ENCODE measurements around the gene FAM174B.

FAM174B gene

GRCh38 chr15:92633001-92633400, 22.6 kb downstream of the FAM174B start:
- DNase-seq (ENCODE audit: low read depth), result no peak
- no peak overlapping the region for H3K4me3 ChIP-seq (ENCODE audit: control insufficient read depth, low read depth, low read length)
- no peak for TF ChIP-seq CTCF (conservative IDR thresholded peaks at IDR 0.05; ENCODE audit: control insufficient read depth, insufficient read depth, low read depth, low read length)

GRCh38 chr15:92631721-92632120, 23.9 kb downstream of the FAM174B start:
- DNase-seq (ENCODE audit: low read depth), result no peak
- TF ChIP-seq CTCF (conservative IDR thresholded peaks at IDR 0.05; ENCODE audit: control insufficient read depth, insufficient read depth, low read depth, low read length), result no peak
- H3K4me3 ChIP-seq (ENCODE audit: control insufficient read depth, low read depth, low read length), result no peak overlapping the region

DNA sequence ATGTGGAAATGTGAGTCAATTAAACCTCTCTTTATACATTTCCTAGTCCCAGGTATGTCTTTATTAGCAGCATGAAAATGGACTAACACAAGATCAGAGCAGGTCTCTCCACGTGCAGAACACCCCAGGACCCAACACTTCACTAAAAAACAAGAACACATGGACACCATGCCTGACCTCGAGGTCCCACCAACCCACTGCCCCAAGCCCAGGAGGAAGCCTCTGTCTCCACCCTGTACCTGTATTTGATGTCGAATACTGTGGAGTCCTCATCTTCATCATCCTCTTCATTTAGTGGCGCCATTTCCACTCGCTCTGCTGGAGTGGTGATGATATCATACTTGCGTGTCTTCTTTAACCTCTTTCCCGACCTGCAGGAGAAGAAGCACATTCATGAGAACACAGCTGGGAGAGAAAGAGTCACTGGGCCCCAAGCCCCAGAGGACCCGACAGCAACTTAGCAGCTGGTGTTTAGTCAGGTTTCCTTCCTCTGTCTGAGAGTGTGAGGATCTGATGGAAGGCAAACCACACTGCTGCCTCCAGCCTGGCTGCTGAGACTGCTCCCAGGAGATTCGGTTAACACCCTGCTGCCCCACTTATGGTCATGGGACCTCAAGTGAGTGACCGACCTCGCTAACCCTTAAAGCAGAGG, 25.5 kb downstream of the FAM174B start:
- no peak for DNase-seq (ENCODE audit: low read depth)
- H3K4me3 ChIP-seq (ENCODE audit: control insufficient read depth, low read depth, low read length), result no peak overlapping the region
- no peak for TF ChIP-seq CTCF (conservative IDR thresholded peaks at IDR 0.05; ENCODE audit: control insufficient read depth, insufficient read depth, low read depth, low read length)

DNA sequence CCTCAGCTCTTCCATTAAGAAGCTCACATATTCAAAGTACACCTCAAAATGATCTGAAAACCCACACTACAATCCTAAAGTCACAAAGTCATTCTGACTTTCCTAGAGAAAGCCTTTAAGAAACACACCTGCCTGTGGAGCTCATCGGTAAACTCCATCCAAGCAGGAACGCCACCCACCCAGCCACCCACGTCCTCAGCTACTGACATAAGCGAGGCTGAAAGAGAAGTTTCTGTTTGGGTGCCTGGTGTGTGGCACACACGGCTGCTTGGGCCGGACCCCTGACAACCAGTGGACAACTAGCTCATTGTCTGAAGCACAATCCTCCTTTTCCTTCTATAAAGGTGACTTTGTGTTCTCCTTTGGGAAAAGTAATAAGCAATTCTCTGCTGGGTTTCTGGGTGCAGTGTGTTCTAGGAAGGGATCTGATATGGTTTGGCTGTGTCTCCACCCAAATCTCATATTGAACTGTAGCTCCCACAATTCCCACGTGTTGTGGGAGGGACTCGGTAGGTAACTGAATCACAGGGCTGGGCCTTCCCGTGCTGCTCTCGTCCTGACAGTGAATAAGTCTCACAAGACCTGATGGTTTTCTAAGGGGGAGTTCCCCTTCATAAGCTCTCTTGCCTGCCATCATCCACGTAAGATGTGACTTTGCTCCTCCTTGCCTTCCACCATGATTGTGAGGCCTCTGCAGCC, 26.1 kb downstream of the FAM174B start:
- no peak for TF ChIP-seq CTCF (conservative IDR thresholded peaks at IDR 0.05; ENCODE audit: control insufficient read depth, insufficient read depth, low read depth, low read length)
- H3K4me3 ChIP-seq (ENCODE audit: control insufficient read depth, low read depth, low read length), result no peak overlapping the region
- no peak for DNase-seq (ENCODE audit: low read depth)

DNA sequence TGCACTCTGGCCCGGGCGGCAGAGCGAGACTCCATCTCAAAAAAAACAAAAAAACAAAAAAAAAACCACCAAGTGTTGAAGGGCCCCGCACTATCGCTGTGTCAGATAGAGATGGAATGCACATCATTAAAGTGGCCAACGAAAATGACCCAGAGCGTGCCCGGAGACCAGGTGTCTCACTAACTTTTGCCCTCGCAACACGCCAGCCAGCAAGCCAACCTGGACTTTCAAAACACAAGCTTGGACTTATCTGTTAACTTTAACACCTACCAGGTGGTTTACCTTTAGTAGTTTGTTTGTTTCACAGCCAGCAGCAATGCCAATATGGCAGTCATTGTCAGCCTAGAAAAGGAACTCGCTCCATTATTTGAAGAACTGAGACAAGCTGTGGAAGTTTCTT, 28.6 kb downstream of the FAM174B start:
- TF ChIP-seq CTCF (conservative IDR thresholded peaks at IDR 0.05; ENCODE audit: control insufficient read depth, insufficient read depth, low read depth, low read length), result no peak

GRCh38 chr15:92625251-92625980, 30.2 kb downstream of the FAM174B start:
- DNase-seq (ENCODE audit: low read depth), result peak; percentile 67
- TF ChIP-seq CTCF (conservative IDR thresholded peaks at IDR 0.05; ENCODE audit: control insufficient read depth, insufficient read depth, low read depth, low read length), result no peak
- H3K4me3 ChIP-seq (ENCODE audit: control insufficient read depth, low read depth, low read length), result no peak overlapping the region

More for the DNA sequence above, 28.6 kb downstream of the FAM174B start:
- H3K4me3 ChIP-seq (ENCODE audit: control insufficient read depth, low read depth, low read length), result no peak overlapping the region
- DNase-seq (ENCODE audit: low read depth), result no peak
